ENCODE results near the gene ADAMTS13. TPM values are rescaled to one million over a fixed set of nuclear protein-coding genes. Genes with fewer than 3 reads are reported as not detected.

ADAMTS13 gene
- polyA plus RNA-seq, 3 donors, result 8.5 to 14.6 (median 11.5) TPM

GRCh38 chr9:133417541-133418461 lies 4.4 kb upstream of the ADAMTS13 start, which contains the start of gene REXO4:
Gene REXO4 (minus strand): TSS chr9:133418010. CDS start chr9:133417844, 166 bp downstream.
- DNase-seq (ENCODE audit: extremely low read depth in 1 of 11, low read depth in 9 of 11, low spot score in 4 of 11), result peak; percentile 66 to 85 (median 81)

GRCh38 chr9:133419005-133419404 lies 3.2 kb upstream of the ADAMTS13 start:
- no peak for DNase-seq (ENCODE audit: extremely low read depth in 1 of 11, low read depth in 9 of 11, low spot score in 4 of 11)

GRCh38 chr9:133420392-133420827 lies 1.8 kb upstream of the ADAMTS13 start:
- no peak for DNase-seq (ENCODE audit: extremely low read depth in 1 of 11, low read depth in 9 of 11, low spot score in 4 of 11)

- no peak for DNase-seq (ENCODE audit: extremely low read depth in 1 of 11, low read depth in 9 of 11, low spot score in 4 of 11)
Observed at GRCh38 chr9:133423216-133423615, 1.0 kb downstream of the ADAMTS13 start.

- no peak for DNase-seq (ENCODE audit: extremely low read depth in 1 of 11, low read depth in 9 of 11, low spot score in 4 of 11)
Observed at GRCh38 chr9:133424187-133424586, 2.0 kb downstream of the ADAMTS13 start.

GRCh38 chr9:133425049-133425632 lies 3.0 kb downstream of the ADAMTS13 start:
- DNase-seq (ENCODE audit: extremely low read depth in 1 of 11, low read depth in 9 of 11, low spot score in 4 of 11), result no peak

GRCh38 chr9:133426011-133426410 lies 3.8 kb downstream of the ADAMTS13 start:
- no peak for DNase-seq (ENCODE audit: extremely low read depth in 1 of 11, low read depth in 9 of 11, low spot score in 4 of 11)

GRCh38 chr9:133427658-133428348 lies 5.6 kb downstream of the ADAMTS13 start:
- DNase-seq (ENCODE audit: extremely low read depth in 1 of 11, low read depth in 9 of 11, low spot score in 4 of 11), result no peak

- DNase-seq (ENCODE audit: extremely low read depth in 1 of 11, low read depth in 9 of 11, low spot score in 4 of 11), result peak in 5 of 11 donors; percentile 32 to 57 (median 41)
Observed at GRCh38 chr9:133428617-133429101, 6.5 kb downstream of the ADAMTS13 start.

- no peak for DNase-seq (ENCODE audit: extremely low read depth in 1 of 11, low read depth in 9 of 11, low spot score in 4 of 11)
Observed at GRCh38 chr9:133429214-133429613, 7.0 kb downstream of the ADAMTS13 start.

GRCh38 chr9:133429641-133430161 lies 7.5 kb downstream of the ADAMTS13 start:
- peak in 2 of 11 donors; percentile 35 to 40 for DNase-seq (ENCODE audit: extremely low read depth in 1 of 11, low read depth in 9 of 11, low spot score in 4 of 11)

GRCh38 chr9:133430244-133430643 lies 8.1 kb downstream of the ADAMTS13 start:
- no peak for DNase-seq (ENCODE audit: extremely low read depth in 1 of 11, low read depth in 9 of 11, low spot score in 4 of 11)

GRCh38 chr9:133433351-133433843 lies 11.2 kb downstream of the ADAMTS13 start:
- DNase-seq (ENCODE audit: extremely low read depth in 1 of 11, low read depth in 9 of 11, low spot score in 4 of 11), result no peak

GRCh38 chr9:133436681-133437080 lies 14.5 kb downstream of the ADAMTS13 start:
- DNase-seq (ENCODE audit: extremely low read depth in 1 of 11, low read depth in 9 of 11, low spot score in 4 of 11), result no peak

GRCh38 chr9:133437753-133438531 lies 15.8 kb downstream of the ADAMTS13 start:
- DNase-seq (ENCODE audit: extremely low read depth in 1 of 11, low read depth in 9 of 11, low spot score in 4 of 11), result no peak

GRCh38 chr9:133439337-133439736 lies 17.2 kb downstream of the ADAMTS13 start:
- no peak for DNase-seq (ENCODE audit: extremely low read depth in 1 of 11, low read depth in 9 of 11, low spot score in 4 of 11)

- DNase-seq (ENCODE audit: extremely low read depth in 1 of 11, low read depth in 9 of 11, low spot score in 4 of 11), result no peak
Observed at GRCh38 chr9:133440874-133441273, 18.7 kb downstream of the ADAMTS13 start.

GRCh38 chr9:133441571-133441970 lies 19.4 kb downstream of the ADAMTS13 start:
- DNase-seq (ENCODE audit: extremely low read depth in 1 of 11, low read depth in 9 of 11, low spot score in 4 of 11), result no peak
